ES-I3 (cell line): ENCODE results near the gene SSMEM1.
"Not testable (repeated sequence)": the region's sequence is repeated elsewhere in the genome, so short reads cannot be mapped to it uniquely, and the experiment has no call there.

Source experiments
- H3K36me3 ChIP-seq: 2 replicates; pipeline ENCODE4 v1.6.1; 2013; ENCODE audit warnings: mild to moderate bottlenecking, low read length, control low read depth, moderate library complexity; ENCODE audit not compliant: insufficient read depth
- H3K4me1 ChIP-seq: 2 replicates; pipeline ENCODE4 v1.6.1; 2013; ENCODE audit warnings: mild to moderate bottlenecking, control low read depth, low read length; ENCODE audit not compliant: insufficient read depth
- H3K9ac ChIP-seq: 2 replicates; pipeline ENCODE4 v1.6.1; 2013; ENCODE audit warnings: low read depth, mild to moderate bottlenecking, low read length, moderate library complexity
- H3K9me3 ChIP-seq: 2 replicates; pipeline ENCODE4 v1.6.1; 2013; ENCODE audit warnings: mild to moderate bottlenecking, low read length, moderate library complexity; ENCODE audit not compliant: control insufficient read depth, insufficient read depth

SSMEM1 gene, protein sequence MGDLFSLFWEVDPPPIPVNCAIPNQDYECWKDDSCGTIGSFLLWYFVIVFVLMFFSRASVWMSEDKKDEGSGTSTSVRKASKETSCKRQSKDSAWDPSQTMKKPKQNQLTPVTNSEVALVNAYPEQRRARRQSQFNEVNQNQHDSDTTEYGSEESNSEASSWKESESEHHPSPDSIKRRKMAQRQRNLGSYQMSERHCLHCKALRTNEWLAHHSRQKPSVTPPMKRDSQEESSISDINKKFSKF

DNA sequence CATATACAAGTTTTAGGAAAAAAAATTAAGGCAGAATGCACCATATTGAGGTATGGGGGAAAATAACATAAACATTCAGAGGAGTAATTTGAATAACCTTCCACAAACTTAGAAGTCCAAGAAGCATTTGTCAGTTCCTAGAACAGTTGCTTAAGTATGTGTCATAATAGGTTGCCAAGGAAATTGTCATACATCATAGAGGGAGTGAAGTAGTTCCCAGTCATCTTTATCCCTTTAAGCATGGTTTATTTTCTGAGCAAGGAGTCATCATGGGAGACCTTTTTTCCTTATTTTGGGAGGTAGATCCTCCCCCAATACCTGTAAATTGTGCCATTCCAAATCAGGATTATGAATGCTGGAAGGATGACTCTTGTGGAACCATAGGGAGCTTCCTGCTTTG is at the start of gene SSMEM1:
Gene SSMEM1, plus strand, starts transcription at position 219 of the 400 bp plus-strand sequence. Its CDS starts 51 bp downstream, at position 270.
- no peaks in the 10 kb centered on the region for H3K9me3 ChIP-seq
- H3K9ac ChIP-seq: no peak within 1 kb of the TSS
- H3K36me3 ChIP-seq: peaks cover under 1% of the 10 kb centered on the region

DNA sequence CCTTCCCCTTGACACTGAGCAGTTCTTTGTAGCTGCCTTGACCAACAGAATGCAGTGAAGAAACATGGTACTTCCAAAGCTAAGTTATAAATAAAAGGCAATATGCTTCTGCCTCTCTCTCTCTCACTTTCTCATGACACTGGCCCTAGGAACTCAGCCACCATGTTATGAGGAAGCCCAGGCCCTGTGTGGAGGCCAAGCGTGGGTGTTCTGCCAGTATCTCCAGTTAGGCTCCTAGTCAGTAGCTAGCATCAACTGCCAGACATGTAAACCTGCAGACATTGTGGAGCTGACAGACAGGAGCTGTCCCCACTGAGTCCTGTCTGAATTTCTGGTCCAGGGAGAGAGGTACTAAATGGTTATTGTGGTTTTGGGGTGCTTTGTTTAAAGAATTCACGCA is 47.6 kb upstream of the SSMEM1 start:
- no peak overlapping the region for H3K9ac ChIP-seq
- H3K36me3 ChIP-seq: no peaks in the 10 kb centered on the region; the same call in none of the 2 replicates
- H3K9me3 ChIP-seq: no peaks in the 10 kb centered on the region; the same call in 1 of the 2 replicates
- no peaks in the 10 kb centered on the region for H3K4me1 ChIP-seq

More for the DNA sequence above, at the start of gene SSMEM1:
- no peaks in the 10 kb centered on the region for H3K4me1 ChIP-seq

DNA sequence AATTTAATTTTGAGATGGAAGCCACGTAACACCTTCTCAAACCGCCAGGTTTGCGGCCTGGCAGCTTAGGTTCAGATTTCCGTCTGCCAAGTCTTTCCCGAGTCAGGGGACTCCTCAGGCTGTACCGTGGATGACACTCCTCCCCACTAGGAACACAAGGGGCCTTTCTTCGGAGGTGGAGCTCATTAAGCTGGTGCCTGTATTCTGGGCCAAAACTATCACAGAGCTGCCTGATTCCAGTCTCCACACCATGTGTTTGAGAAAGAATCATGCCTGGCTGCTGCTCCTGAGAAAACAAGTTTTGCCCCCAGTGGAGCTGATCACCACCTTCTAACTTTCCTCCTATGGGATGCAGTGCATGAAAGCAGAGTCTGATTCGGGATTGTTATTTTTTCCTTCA is 47.2 kb upstream of the SSMEM1 start:
- Histone ChIP-seq H3K4me1 (no peaks in the 10 kb centered on the region), H3K9me3 (no peaks in the 10 kb centered on the region; the same call in 1 of the 2 replicates), H3K36me3 (no peaks in the 10 kb centered on the region; the same call in none of the 2 replicates), H3K9ac (no peak overlapping the region)

DNA sequence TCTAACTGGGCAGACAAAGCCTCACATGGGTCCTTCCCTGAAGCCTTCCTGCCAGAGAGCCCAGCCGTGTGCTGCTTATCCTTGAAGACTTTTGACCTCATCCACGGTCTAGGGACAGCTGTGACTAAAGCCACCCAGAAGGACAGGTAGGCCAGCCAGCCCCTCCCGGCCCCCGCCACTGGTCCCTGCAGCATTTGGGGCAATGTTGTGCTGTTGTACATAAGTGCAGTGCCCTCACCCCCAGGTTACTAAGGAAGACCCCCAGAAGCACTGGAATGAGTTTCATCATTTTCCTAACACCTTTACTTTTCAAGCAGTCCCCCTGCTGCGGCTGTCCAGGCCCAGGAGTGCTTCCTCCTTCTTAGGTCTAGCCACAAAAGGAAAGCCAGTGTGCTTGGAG is 45.5 kb upstream of the SSMEM1 start:
- Histone ChIP-seq H3K9ac (no peak overlapping the region), H3K9me3 (no peaks in the 10 kb centered on the region), H3K36me3 (no peaks in the 10 kb centered on the region; the same call in none of the 2 replicates)

DNA sequence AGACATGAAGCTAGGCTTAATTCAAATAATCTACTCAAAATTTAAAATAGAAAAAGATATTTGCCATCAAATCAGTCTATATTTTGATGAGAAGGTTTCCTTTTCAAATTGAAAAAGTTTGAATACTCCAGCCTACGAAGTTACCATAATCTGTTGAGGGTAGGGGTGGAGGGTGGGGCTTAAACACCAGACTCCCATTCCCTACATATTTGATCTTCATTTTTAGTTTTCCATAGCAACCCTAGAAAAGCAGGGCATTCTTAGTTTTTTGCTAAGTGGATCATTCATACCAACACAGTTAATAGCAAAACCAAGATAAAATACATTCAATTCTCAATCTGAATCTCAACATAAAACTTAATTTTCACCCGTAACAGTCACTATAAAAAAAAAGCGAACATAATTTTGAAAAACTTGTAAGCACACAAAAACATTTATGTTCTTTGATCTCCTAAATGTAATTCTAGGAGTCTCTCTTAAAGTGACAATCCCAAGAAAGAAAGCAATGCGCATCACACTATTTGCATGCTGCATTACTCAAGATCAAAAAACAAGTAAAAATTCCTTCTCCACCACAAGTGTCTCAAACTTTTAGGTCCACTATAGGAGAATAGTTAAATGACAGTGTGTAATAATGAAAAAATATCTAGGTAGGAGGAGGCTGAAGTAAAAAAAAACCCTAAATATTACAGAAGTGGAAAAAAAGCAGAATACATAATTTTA is 33.3 kb upstream of the SSMEM1 start:
- Histone ChIP-seq H3K4me1 (no peaks in the 10 kb centered on the region), H3K9me3 (no peaks in the 10 kb centered on the region), H3K36me3 (peaks cover 4% of the 10 kb centered on the region), H3K9ac (no peak overlapping the region)

More for the DNA sequence above, 45.5 kb upstream of the SSMEM1 start:
- H3K4me1 ChIP-seq: no peaks in the 10 kb centered on the region

DNA sequence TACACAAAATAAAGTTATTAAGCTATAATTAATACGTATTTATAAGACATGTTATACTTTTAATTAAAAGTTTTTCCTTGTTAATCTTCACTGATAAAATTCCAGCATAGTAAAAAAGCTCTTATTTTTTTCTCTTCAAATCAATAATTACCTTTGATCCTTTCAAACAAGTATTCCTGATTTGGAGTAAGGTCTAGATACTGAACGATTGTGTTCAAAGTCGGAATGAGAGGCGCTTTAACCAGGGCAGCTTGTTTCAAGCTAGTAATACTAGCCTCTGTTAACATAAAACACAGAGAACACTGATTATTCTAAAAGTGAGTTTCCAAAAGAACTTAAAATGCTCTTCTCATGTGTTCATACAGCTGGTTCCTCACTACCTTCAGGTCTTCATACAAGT is 29.4 kb upstream of the SSMEM1 start:
- no peaks in the 10 kb centered on the region for H3K9me3 ChIP-seq
- H3K4me1 ChIP-seq: no peaks in the 10 kb centered on the region
- no peak overlapping the region for H3K9ac ChIP-seq
- peaks cover 13% of the 10 kb centered on the region for H3K36me3 ChIP-seq

DNA sequence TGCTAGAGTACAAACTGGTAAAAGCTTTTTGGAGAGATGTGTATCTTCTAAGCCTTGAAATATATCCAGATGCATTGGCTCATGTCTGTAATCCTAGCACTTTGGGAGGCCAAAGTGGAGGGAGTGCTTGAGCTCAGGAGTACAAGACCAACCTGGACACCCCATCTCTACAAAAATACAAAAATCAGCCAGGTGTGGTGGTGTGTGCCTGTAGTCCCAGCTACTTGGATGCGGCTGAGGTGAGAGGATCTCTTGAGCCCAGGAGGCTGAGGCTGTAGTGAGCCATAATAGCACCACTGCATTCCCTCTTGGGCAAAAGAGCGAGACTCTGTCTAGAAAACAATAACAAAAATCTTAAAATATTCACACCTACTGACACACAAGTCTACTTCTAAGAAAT is 28.0 kb upstream of the SSMEM1 start:
- Histone ChIP-seq H3K4me1 (no peaks in the 10 kb centered on the region), H3K36me3 (peaks cover 9% of the 10 kb centered on the region), H3K9ac (no peak overlapping the region), H3K9me3 (no peaks in the 10 kb centered on the region)

DNA sequence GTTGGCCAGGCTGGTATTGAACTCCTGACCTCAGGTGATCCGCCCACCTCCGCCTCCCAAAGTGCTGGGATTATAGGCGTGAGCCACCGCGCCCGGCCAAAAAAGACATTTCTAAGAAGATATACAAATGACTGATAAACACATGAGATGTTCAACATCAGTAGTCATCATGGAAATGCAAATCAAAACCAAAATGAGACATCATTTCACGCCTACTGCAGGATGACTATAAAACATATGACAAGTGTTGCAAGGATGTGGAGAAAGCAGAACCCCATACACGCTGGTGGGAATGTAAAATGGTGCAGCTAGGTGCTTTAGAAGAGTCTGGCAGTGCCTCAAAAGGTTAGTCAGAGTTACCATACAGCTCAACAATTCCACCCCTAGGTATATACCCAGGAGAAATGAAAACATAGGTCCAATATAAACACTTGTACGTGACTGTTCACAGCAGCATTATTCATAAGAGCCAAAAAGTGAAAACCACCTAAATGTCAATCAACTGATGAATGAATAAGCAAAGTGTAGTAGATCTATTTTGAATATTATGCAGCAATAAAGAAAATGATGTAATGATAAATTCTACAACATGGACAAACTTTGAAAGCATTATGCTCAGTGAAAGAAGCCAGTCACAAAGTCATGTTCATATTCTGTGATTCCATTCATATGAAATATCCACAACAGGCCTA is 26.9 kb upstream of the SSMEM1 start:
- Histone ChIP-seq H3K9ac (no peak overlapping the region), H3K4me1 (no peaks in the 10 kb centered on the region), H3K36me3 (peaks cover 14% of the 10 kb centered on the region), H3K9me3 (no peaks in the 10 kb centered on the region; the same call in 1 of the 2 replicates)

DNA sequence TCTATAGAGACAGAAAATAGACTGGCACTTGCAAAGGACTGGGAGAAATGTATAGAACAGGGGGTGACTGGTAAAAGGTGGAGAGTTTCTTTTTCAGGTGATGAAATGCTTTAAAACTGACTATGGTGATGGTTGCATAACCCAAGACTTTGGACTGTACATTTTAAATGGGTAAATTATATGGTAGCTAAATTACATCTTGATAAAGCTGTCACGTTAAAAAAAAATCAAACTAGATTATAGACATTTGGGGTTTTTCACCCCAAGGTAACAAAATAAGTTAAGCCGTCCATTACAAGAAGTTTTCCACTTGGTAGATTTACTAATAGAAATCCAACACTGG is 26.4 kb upstream of the SSMEM1 start:
- Histone ChIP-seq H3K9ac (no peak overlapping the region), H3K9me3 (no peaks in the 10 kb centered on the region; the same call in 1 of the 2 replicates), H3K36me3 (peaks cover 14% of the 10 kb centered on the region), H3K4me1 (no peaks in the 10 kb centered on the region)

DNA sequence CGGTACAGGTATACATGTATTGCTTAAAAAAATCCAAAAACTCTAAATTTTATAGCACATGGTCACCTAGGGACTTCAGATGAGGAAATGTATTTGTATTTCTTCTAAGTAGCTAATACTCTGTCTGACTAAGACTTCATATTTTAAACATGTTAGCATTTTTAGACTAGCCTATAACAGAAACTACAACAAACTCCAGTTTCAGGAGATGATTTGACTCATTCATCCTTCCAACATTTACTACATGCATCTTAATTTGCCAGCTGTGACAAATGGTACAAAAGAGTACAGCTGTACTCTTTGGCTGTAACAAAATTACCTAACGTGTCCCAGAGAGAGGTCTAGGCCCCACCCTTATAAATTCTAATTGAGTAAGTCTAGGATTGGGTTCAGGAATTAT is 24.7 kb upstream of the SSMEM1 start:
- Histone ChIP-seq H3K4me1 (no peaks in the 10 kb centered on the region), H3K36me3 (peaks cover 14% of the 10 kb centered on the region), H3K9me3 (no peaks in the 10 kb centered on the region; the same call in 1 of the 2 replicates), H3K9ac (no peak overlapping the region)

DNA sequence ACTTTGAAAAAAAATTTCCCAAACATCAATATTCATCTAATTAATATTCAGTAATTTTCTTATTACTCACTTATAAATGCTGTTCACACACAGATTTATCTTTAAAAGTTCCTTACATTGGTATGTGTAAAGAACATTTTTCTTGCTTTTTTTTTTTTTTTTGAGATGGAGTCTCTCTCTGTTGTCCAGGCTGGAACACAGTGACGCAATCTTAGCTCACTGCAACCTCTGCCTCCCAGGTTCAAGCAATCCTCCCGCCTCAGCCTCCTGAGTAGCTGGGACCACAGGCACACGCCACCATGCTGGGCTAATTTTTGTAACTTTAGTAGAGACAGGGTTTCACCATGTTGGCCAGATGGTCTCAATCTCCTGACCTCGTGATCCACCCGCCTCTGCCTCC is 23.3 kb upstream of the SSMEM1 start:
- H3K9me3 ChIP-seq, H3K9ac ChIP-seq, H3K4me1 ChIP-seq: not testable (repeated sequence)
- H3K36me3 ChIP-seq: peaks cover 14% of the 10 kb centered on the region

DNA sequence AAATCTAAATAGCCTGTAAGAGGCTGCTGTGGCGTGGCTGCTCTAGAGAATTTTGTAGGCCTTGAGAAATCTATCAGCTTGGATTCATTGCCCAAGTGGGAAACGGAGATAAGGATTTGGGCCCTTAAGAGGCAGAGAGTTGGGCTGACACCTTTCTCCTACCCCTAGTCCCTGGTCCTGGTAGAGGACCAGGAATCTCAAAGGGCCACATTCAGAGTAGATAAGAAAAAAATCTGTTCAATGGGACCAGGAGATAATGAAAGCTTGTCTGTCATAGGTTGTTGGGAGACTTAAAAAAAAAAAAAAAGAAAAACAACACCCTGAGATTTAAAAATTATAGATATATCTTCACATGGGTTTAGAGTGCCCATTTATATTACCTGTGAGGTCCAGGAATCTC is 20.3 kb upstream of the SSMEM1 start:
- Histone ChIP-seq H3K4me1 (no peaks in the 10 kb centered on the region), H3K9ac (no peak overlapping the region), H3K9me3 (no peaks in the 10 kb centered on the region; the same call in 1 of the 2 replicates), H3K36me3 (peaks cover 5% of the 10 kb centered on the region)

DNA sequence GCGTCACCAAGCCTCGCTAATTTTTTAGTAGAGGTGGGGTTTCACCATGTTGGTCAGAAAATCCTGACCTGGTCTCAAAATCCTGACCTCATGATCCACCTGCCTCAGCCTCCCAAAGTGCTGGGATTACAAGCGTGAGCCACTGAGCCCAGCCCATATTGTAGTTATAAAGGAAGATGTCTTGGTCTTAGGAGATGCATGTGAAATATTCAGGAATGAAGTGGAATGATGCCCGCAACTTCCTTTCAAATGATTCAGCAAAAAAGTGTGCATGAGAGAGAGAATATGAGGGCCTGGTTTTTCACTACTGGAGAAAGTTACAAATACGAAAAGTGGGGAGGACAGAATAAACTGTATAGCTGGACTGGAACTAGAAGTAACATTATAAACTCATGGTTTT is 18.3 kb upstream of the SSMEM1 start:
- H3K4me1 ChIP-seq: no peaks in the 10 kb centered on the region
- no peak overlapping the region for H3K9ac ChIP-seq
- peaks cover 5% of the 10 kb centered on the region for H3K36me3 ChIP-seq
- no peaks in the 10 kb centered on the region; the same call in 1 of the 2 replicates for H3K9me3 ChIP-seq

DNA sequence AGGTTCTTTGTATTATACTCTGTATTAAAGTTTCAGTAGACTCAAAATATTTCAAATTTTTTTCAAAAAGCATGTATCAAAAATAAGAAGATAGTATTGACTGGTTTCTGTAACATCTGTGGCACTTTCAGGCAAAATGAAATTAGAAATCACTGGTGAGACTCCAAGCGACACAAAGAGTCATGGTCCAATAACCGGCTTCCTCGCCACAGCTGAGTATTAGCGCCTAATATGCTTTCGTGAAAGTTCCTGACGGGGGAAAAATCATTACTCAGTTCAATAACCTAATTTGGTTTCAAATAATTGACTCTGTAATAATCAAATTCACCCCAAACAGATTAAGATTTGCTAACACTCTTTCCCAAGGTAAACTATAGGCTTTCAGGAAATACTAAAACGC is 15.9 kb upstream of the SSMEM1 start:
- Histone ChIP-seq H3K4me1 (no peaks in the 10 kb centered on the region), H3K9me3 (no peaks in the 10 kb centered on the region), H3K36me3 (peaks cover 4% of the 10 kb centered on the region), H3K9ac (no peak overlapping the region)
